Esophagus squamous epithelium (tissue), 4 donors: Measurements from ENCODE around the gene SYNE2.

Experiments
- CTCF ChIP-seq, 6 experiments: fragments of 450-650 bp in 4 of 6; fragments of 200-600 bp in 2 of 6; sonication (generic) in 2 of 6; IDR thresholded peaks; one replicate each; pipeline ENCODE4 v1.5.1; 2016 to 2019; ENCODE audit warnings: antibody characterized with exemption in 6 of 6, mild to moderate bottlenecking in 4 of 6, moderate library complexity in 4 of 6
- POLR2A ChIP-seq, 4 donors: fragments of 450-650 bp; IDR thresholded peaks; one replicate each; pipeline ENCODE4 v1.6.1; 2017; ENCODE audit warnings: antibody characterized with exemption in 4 of 4, mild to moderate bottlenecking in 4 of 4, moderate library complexity in 3 of 4

- no peak for TF ChIP-seq CTCF (IDR thresholded peaks at IDR 0.05)
- TF ChIP-seq POLR2A (IDR thresholded peaks at IDR 0.05) = no peak
Observed at GRCh38 chr14:64227856-64228255, 375.1 kb downstream of the SYNE2 start.
